ENCODE results near the gene PEX11B. TPM values are rescaled to one million over a fixed set of nuclear protein-coding genes. Genes with fewer than 3 reads are reported as not detected.
A peak's percentile ranks its signal among the peaks of the same experiment; 100 is the strongest.

Gene PEX11B
- polyA plus RNA-seq, 1 experiment: 34.9 TPM

- Histone ChIP-seq H3K36me3 (ENCODE audit: control insufficient read depth, insufficient read depth, low read length) (no peaks in the 10 kb centered on the region), H3K4me3 (ENCODE audit: low read depth, low read length) (peak within 1 kb of the TSS; percentile 51), H3K27me3 (ENCODE audit: control insufficient read depth, insufficient read depth, low read length) (no peaks in the 10 kb centered on the region)
- DNase-seq (ENCODE audit: low read depth): peak; percentile 85
- ChIA-PET CTCF (interaction anchor here (0.9 to 3.0 kb wide), 5 partner anchors 20 to 112 kb away, joined by 3 to 7 read pairs (median 5); partner anchors contain the start of gene NUDT17), POLR2A (interaction anchor here (0.6 to 1.4 kb wide), 4 partner anchors 8 to 55 kb away, joined by 3 to 5 read pairs (median 4); partner anchors contain the start of gene RBM8A)
- TF ChIP-seq, protein P1, sequence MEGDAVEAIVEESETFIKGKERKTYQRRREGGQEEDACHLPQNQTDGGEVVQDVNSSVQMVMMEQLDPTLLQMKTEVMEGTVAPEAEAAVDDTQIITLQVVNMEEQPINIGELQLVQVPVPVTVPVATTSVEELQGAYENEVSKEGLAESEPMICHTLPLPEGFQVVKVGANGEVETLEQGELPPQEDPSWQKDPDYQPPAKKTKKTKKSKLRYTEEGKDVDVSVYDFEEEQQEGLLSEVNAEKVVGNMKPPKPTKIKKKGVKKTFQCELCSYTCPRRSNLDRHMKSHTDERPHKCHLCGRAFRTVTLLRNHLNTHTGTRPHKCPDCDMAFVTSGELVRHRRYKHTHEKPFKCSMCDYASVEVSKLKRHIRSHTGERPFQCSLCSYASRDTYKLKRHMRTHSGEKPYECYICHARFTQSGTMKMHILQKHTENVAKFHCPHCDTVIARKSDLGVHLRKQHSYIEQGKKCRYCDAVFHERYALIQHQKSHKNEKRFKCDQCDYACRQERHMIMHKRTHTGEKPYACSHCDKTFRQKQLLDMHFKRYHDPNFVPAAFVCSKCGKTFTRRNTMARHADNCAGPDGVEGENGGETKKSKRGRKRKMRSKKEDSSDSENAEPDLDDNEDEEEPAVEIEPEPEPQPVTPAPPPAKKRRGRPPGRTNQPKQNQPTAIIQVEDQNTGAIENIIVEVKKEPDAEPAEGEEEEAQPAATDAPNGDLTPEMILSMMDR (IDR thresholded peaks at IDR 0.05; ENCODE audit: insufficient read depth, low read depth, low read length): no peak
These were observed 39.2 kb upstream of the PEX11B start, which contains the start of gene LIX1L for GRCh38 chr1:145957443-145958319. TSS of gene LIX1L (minus strand) at chr1:145958017. CDS start at chr1:145957927, 90 bp downstream.

GRCh38 chr1:145956781-145957442, 38.4 kb upstream of the PEX11B start:
- no peaks in the 10 kb centered on the region for H3K27me3 ChIP-seq (ENCODE audit: control insufficient read depth, insufficient read depth, low read length)
- no peak for DNase-seq (ENCODE audit: low read depth)
- peak overlapping the region; percentile 51 for H3K4me3 ChIP-seq (ENCODE audit: low read depth, low read length)
- H3K36me3 ChIP-seq (ENCODE audit: control insufficient read depth, insufficient read depth, low read length): no peaks in the 10 kb centered on the region
- POLR2A ChIA-PET: interaction anchor here (1.4 kb wide), 1 partner anchor 30 kb away, joined by 5 read pairs; the partner anchor contains the start of gene RBM8A
- CTCF ChIA-PET: interaction anchor here (1.3 to 3.0 kb wide), 2 partner anchors 65 to 111 kb away, joined by 7 read pairs; partner anchors contain the start of gene NUDT17
- TF ChIP-seq, protein P1 (IDR thresholded peaks at IDR 0.05; ENCODE audit: insufficient read depth, low read depth, low read length): no peak

GRCh38 chr1:145956361-145956760, 37.8 kb upstream of the PEX11B start:
- DNase-seq (ENCODE audit: low read depth): no peak
- no peaks in the 10 kb centered on the region for H3K27me3 ChIP-seq (ENCODE audit: control insufficient read depth, insufficient read depth, low read length)
- ChIA-PET CTCF (interaction anchor here (3.0 kb wide), 1 partner anchor 110 kb away, joined by 7 read pairs; the partner anchor contains the start of gene NUDT17), POLR2A (no interaction called here)
- H3K36me3 ChIP-seq (ENCODE audit: control insufficient read depth, insufficient read depth, low read length): no peaks in the 10 kb centered on the region
- TF ChIP-seq, protein P1 (IDR thresholded peaks at IDR 0.05; ENCODE audit: insufficient read depth, low read depth, low read length): no peak
- H3K4me3 ChIP-seq (ENCODE audit: low read depth, low read length): peak overlapping the region; percentile 51

- CTCF ChIA-PET: no interaction called here
- TF ChIP-seq, protein P1 (IDR thresholded peaks at IDR 0.05; ENCODE audit: insufficient read depth, low read depth, low read length): no peak
- Histone ChIP-seq H3K36me3 (ENCODE audit: control insufficient read depth, insufficient read depth, low read length) (no peaks in the 10 kb centered on the region), H3K27me3 (ENCODE audit: control insufficient read depth, insufficient read depth, low read length) (no peaks in the 10 kb centered on the region), H3K4me3 (ENCODE audit: low read depth, low read length) (no peak overlapping the region)
- POLR2A ChIA-PET: no interaction called here
- DNase-seq (ENCODE audit: low read depth): no peak
These were observed 36.9 kb upstream of the PEX11B start for GRCh38 chr1:145955436-145955835.

DNA sequence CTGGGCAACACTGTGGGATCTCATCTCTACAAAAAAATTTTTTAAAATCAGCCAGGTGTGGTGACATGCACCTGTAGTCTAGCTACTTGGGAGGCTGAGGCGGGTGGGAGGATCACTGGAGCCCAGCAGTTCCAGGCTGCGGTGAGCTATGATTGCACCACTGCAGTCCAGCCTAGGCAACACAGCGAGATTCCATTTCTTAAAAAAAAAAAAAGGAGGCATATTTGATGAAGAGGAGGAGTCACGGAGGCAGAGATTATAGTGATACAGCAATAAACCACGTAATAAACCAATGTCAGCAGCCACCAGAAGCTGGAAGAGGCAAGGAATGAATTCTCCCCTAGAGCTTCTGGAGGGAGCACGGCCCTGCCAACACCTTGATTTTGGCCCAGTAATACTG, 35.3 kb upstream of the PEX11B start:
- Histone ChIP-seq H3K27me3 (ENCODE audit: control insufficient read depth, insufficient read depth, low read length) (no peaks in the 10 kb centered on the region), H3K4me3 (ENCODE audit: low read depth, low read length) (no peak overlapping the region), H3K36me3 (ENCODE audit: control insufficient read depth, insufficient read depth, low read length) (no peaks in the 10 kb centered on the region)
- ChIA-PET CTCF (interaction anchor here (0.6 kb wide), 1 partner anchor 42 kb away, joined by 4 read pairs; the partner anchor contains the start of gene TXNIP), POLR2A (interaction anchor here (0.5 to 0.6 kb wide), 2 partner anchors 14 to 42 kb away, joined by 3 to 4 read pairs; partner anchors contain the start of gene TXNIP)
- TF ChIP-seq, protein P1 (IDR thresholded peaks at IDR 0.05; ENCODE audit: insufficient read depth, low read depth, low read length): no peak
- no peak for DNase-seq (ENCODE audit: low read depth)

Data from BJ (cell line).